PC-3 (cell line): ENCODE data around the gene DECR2. TPM values are rescaled to one million over a fixed set of nuclear protein-coding genes. Genes with fewer than 3 reads are reported as not detected.

Experiments used
- ATAC-seq: fragments of 200-7000 bp; cut with Tn5 transposase; 2 replicates; pipeline ENCODE4 v1.9.1; 2020; ENCODE audit warnings: mild to moderate bottlenecking, moderate library complexity
- BruUV-seq: library from RNA; stranded (reverse); fragments of 400-500 nt; replicated peaks from 2 replicates; lab custom pipeline; 2021; lab: Mats Ljungman, UMichigan
- CTCF ChIA-PET: fragments of 300-600 bp; sonication (Branson Sonifier 250); formaldehyde crosslinking; loops from one replicate; lab custom pipeline; 2022; ENCODE audit warnings: antibody characterized with exemption; lab: Charles Lee
- POLR2A ChIA-PET: fragments of 300-600 bp; sonication (Branson Sonifier 250); formaldehyde crosslinking; loops from one replicate; lab custom pipeline; 2022; ENCODE audit warnings: antibody characterized with exemption; ENCODE audit not compliant: unreplicated experiment; lab: Charles Lee
- DNase-seq: peaks from one replicate; pipeline ENCODE4 v3.0.0-alpha.2; 2015
- H2AFZ ChIP-seq: fragments of 300-600 bp; sonication (generic); 2 replicates; pipeline ENCODE4 v1.6.0; 2016; ENCODE audit warnings: antibody characterized with exemption, low read length
- H3F3A ChIP-seq: fragments of 300-600 bp; sonication (generic); one replicate; pipeline ENCODE4 v1.6.0; 2017; ENCODE audit warnings: antibody characterized with exemption, low read length, control low read depth, mild to moderate bottlenecking; ENCODE audit not compliant: unreplicated experiment
- H3K27ac ChIP-seq: fragments of 300-600 bp; sonication (generic); 2 replicates; pipeline ENCODE4 v1.5.1; 2016; ENCODE audit warnings: mild to moderate bottlenecking, low read length
- H3K27me3 ChIP-seq: fragments of 300-600 bp; sonication (generic); 2 replicates; pipeline ENCODE4 v1.6.1; 2016; ENCODE audit warnings: low read length, mixed read lengths
- H3K36me3 ChIP-seq: fragments of 300-600 bp; sonication (generic); 2 replicates; pipeline ENCODE4 v1.6.1; 2016; ENCODE audit warnings: low read depth, mixed run types, low read length, mixed read lengths
- H3K4me1 ChIP-seq: fragments of 300-600 bp; sonication (generic); 2 replicates; pipeline ENCODE4 v1.5.1; 2016; ENCODE audit warnings: low read length; ENCODE audit not compliant: insufficient read depth
- H3K4me2 ChIP-seq: fragments of 300-600 bp; sonication (generic); 2 replicates; pipeline ENCODE4 v1.6.0; 2016; ENCODE audit warnings: low read length
- H3K4me3 ChIP-seq: fragments of 300-600 bp; sonication (generic); 2 replicates; pipeline ENCODE4 v1.5.1; 2016; ENCODE audit warnings: mild to moderate bottlenecking, low read length, mixed read lengths
- H3K79me2 ChIP-seq: fragments of 300-600 bp; sonication (generic); 2 replicates; pipeline ENCODE4 v1.6.1; 2017; ENCODE audit warnings: low read length, mixed read lengths
- H3K9ac ChIP-seq: fragments of 300-600 bp; sonication (generic); 2 replicates; pipeline ENCODE4 v1.6.0; 2016; ENCODE audit warnings: mild to moderate bottlenecking, low read length
- H3K9me2 ChIP-seq: fragments of 300-600 bp; sonication (generic); replicated peaks from 2 replicates; pipeline ENCODE4 v1.6.1; 2016; ENCODE audit warnings: mixed run types, low read length, mixed read lengths
- H3K9me3 ChIP-seq: fragments of 300-600 bp; sonication (generic); 2 replicates; pipeline ENCODE4 v1.6.1; 2016; ENCODE audit warnings: low read length, mixed read lengths
- H4K20me1 ChIP-seq: fragments of 300-600 bp; sonication (generic); 2 replicates; pipeline ENCODE4 v1.6.1; 2016; ENCODE audit warnings: low read length, mixed read lengths
- EZH2 ChIP-seq: fragments of 300-600 bp; sonication (generic); IDR thresholded peaks from one replicate; pipeline ENCODE4 v1.6.1; 2017; ENCODE audit warnings: antibody characterized with exemption, mild to moderate bottlenecking, low read length; ENCODE audit not compliant: unreplicated experiment
- EZH2phosphoT487 ChIP-seq: fragments of 300-600 bp; sonication (generic); IDR thresholded peaks from 2 replicates; pipeline ENCODE4 v1.6.1; 2018; ENCODE audit warnings: mild to moderate bottlenecking, antibody characterized with exemption, low read length, borderline replicate concordance
- intact Hi-C: fragments of 100-400 bp; cut with micrococcal nuclease; formaldehyde crosslinking; loops from 2 replicates; pipeline ENCODE4 v1.9.0; 2023
- total RNA-seq: library from RNA; depleted of rRNA; stranded (reverse); fragments of >200 nt; gene quantifications from 2 replicates; pipeline ENCODE4 v1.2.3, GENCODE V29; 2014
- TF ChIP-seq, protein P1 (sequence below): fragments of 300-600 bp; sonication (generic); conservative IDR thresholded peaks from 2 replicates; pipeline ENCODE4 v1.5.1; 2017; ENCODE audit warnings: antibody characterized with exemption, low read depth, mild to moderate bottlenecking, low read length

The DECR2 gene
- total RNA-seq, 1 experiment from 2014 or later = 19.8 TPM

DNA sequence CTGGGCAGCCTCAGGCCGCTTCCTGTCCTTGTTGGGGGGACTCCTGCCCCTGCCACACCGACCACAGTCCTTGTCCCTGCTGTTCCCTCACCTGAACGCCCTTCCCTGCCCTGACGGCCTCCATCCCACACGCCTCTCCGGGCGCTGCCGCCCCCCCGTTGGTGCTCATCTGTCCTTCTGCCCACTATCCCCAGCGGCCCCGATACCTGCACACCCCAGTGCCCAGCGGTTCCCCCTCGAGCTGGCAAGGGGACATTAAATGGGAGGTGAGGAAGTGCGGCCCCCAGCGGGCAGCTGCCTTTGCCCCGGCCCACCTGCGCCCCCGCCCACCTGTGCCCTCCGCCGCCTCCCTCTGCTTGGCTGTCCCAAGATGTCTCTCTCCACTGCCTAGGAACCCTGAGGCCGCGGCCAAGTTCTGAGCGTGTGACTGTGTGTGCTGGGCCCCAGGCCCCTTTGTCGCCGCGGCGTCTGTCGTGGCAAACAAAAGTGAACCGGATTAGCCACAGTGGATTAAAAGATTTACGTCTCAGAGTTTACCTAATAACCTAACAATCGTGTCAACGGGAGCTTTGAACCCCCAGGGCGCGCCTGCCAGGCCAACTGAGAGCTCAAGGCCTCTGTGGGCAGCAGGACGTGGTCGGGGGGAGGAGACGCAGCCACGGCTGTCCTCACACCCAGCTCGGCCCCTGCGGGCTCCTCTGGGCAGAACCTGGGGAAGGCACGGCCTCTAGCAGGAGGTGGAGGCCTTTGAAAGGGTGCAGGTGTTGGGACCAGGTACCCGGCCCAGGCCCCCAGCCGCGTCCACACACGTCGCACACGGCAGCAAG lies 41.6 kb upstream of the DECR2 start:
- H3K9me2 ChIP-seq = no peaks in the 10 kb centered on the region
- no peaks in the 10 kb centered on the region for H3K36me3 ChIP-seq
- TF ChIP-seq, protein P1, sequence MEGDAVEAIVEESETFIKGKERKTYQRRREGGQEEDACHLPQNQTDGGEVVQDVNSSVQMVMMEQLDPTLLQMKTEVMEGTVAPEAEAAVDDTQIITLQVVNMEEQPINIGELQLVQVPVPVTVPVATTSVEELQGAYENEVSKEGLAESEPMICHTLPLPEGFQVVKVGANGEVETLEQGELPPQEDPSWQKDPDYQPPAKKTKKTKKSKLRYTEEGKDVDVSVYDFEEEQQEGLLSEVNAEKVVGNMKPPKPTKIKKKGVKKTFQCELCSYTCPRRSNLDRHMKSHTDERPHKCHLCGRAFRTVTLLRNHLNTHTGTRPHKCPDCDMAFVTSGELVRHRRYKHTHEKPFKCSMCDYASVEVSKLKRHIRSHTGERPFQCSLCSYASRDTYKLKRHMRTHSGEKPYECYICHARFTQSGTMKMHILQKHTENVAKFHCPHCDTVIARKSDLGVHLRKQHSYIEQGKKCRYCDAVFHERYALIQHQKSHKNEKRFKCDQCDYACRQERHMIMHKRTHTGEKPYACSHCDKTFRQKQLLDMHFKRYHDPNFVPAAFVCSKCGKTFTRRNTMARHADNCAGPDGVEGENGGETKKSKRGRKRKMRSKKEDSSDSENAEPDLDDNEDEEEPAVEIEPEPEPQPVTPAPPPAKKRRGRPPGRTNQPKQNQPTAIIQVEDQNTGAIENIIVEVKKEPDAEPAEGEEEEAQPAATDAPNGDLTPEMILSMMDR = no peak
- DNase-seq (no peak), ATAC-seq (no peak)
- no peak overlapping the region for H3K4me2 ChIP-seq
- POLR2A ChIA-PET = no interaction called here
- no peaks in the 10 kb centered on the region for H3K79me2 ChIP-seq
- H3K9ac ChIP-seq = no peak overlapping the region
- H3F3A ChIP-seq = no peaks in the 10 kb centered on the region
- no peak overlapping the region for H3K4me3 ChIP-seq
- no peaks in the 10 kb centered on the region for H3K27me3 ChIP-seq
- H4K20me1 ChIP-seq = no peaks in the 10 kb centered on the region
- no peak overlapping the region for H3K27ac ChIP-seq
- peaks cover 2% of the 10 kb centered on the region; the same call in 1 of the 2 replicates for H3K4me1 ChIP-seq
- CTCF ChIA-PET = no interaction called here
- no peaks in the 10 kb centered on the region for H3K9me3 ChIP-seq
- BruUV-seq = no TSS peak
- intact Hi-C loops = no loop called here
- no peak overlapping the region for H2AFZ ChIP-seq

DNA sequence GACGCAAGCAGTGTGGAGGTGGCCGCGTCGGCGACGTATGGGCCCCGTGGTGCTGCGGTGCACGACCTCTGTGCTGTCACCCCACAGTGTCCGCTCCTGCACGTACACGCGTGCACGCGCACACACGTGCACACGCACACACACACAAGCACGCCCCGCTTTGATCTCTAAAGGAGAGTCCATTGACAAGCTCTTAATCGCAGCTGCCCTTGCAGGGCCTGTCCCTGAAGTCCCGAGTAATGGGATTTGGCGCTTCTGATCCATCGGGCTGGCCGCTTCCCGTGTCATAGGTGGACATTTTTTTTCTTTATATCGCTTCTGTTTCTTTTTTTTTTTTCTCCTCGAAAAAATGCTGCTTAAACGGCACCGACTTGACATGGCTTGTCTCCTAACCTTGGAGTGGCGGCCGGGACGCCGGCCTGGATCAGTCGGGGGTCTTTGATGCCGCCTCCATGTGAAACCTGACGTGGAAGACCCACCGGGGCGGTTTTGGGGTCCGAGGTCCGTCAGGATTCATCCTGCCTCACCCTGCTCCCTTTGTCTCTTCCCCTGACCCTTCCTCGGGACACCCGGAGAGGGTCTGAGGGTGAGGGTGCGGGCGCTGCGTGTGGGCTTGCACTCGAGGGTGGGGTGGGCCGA lies 40.9 kb upstream of the DECR2 start:
- Histone ChIP-seq H3F3A (no peaks in the 10 kb centered on the region), H3K4me2 (no peak overlapping the region), H2AFZ (no peak overlapping the region), H3K36me3 (no peaks in the 10 kb centered on the region), H3K9ac (no peak overlapping the region), H3K79me2 (no peaks in the 10 kb centered on the region), H4K20me1 (no peaks in the 10 kb centered on the region), H3K9me3 (no peaks in the 10 kb centered on the region), H3K4me1 (peaks cover 2% of the 10 kb centered on the region; the same call in 1 of the 2 replicates), H3K27me3 (no peaks in the 10 kb centered on the region), H3K4me3 (no peak overlapping the region), H3K9me2 (no peaks in the 10 kb centered on the region), H3K27ac (no peak overlapping the region)
- CTCF ChIA-PET = interaction anchor here (0.6 kb wide), 1 partner anchor 8 kb away, joined by 4 read pairs; the partner anchor contains the start of gene AXIN1
- TF ChIP-seq EZH2 (no peak), EZH2phosphoT487 (no peak)
- TF ChIP-seq, protein P1 = no peak
- POLR2A ChIA-PET = no interaction called here
- no TSS peak for BruUV-seq
- intact Hi-C loops = no loop called here
- ATAC-seq (no peak), DNase-seq (no peak)

DNA sequence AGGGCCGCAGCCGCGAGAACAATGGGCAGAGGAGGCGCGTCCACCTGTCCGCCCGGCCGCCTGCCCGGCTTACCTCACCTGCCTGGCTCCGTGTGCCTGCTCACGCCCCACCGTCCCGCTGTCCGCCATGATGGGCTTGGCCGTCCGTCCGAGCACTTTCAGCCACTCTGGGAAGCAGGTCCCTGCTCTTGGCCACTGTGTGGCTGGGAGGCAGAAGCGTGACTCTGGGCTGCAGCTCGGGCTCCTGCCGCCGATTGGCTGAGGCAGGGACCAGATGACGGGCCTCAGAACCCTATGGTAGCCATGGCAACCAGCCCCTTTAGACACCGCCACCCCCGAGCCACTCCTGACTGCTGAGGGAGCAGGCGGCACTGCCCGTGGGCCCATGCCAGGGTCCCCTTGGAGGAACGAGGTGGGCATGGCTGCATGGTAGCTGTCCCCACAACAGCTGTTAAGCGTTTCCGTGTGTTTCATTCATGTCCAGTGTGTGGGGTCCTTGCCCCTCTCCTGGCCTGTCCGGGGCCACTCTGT lies 40.3 kb upstream of the DECR2 start:
- H3K4me2 ChIP-seq = no peak overlapping the region
- ATAC-seq (no peak), DNase-seq (no peak)
- H3K9ac ChIP-seq = no peak overlapping the region
- intact Hi-C loops = no loop called here
- no peaks in the 10 kb centered on the region for H3F3A ChIP-seq
- CTCF ChIA-PET = interaction anchor here (0.6 to 1.3 kb wide), 3 partner anchors 9 to 254 kb away, joined by 3 to 4 read pairs (median 3); partner anchors contain the start of genes AXIN1 and MRPL28
- H3K4me3 ChIP-seq = no peak overlapping the region
- POLR2A ChIA-PET = no interaction called here
- H4K20me1 ChIP-seq = no peaks in the 10 kb centered on the region
- H3K79me2 ChIP-seq = no peaks in the 10 kb centered on the region
- peaks cover 2% of the 10 kb centered on the region; the same call in 1 of the 2 replicates for H3K4me1 ChIP-seq
- H3K9me3 ChIP-seq = no peaks in the 10 kb centered on the region
- H3K27ac ChIP-seq = no peak overlapping the region
- H3K36me3 ChIP-seq = no peaks in the 10 kb centered on the region
- H2AFZ ChIP-seq = no peak overlapping the region
- no peaks in the 10 kb centered on the region for H3K9me2 ChIP-seq
- TF ChIP-seq EZH2 = no peak
- BruUV-seq = no TSS peak
- H3K27me3 ChIP-seq = no peaks in the 10 kb centered on the region
